Heart left ventricle (tissue), 16 donors: ENCODE results near the gene KCNK15. TPM values are rescaled to one million over a fixed set of nuclear protein-coding genes. Genes with fewer than 3 reads are reported as not detected.

Source experiments
- ATAC-seq, 4 donors: fragments of 200-7000 bp; cut with Tn5 transposase; one replicate each; pipeline ENCODE4 v1.9.1; 2020 to 2022; ENCODE audit warnings: moderate library complexity in 4 of 4, mild to moderate bottlenecking in 3 of 4, moderate number of reproducible peaks in 1 of 4
- DNase-seq, 5 donors: peaks; one replicate each; pipeline ENCODE4 v3.0.0-alpha.2; 2020
- H3K27ac ChIP-seq, 12 donors: fragments of 200-600 bp; sonication (generic) in 4 of 12; one replicate each; pipeline versions ENCODE4 v1.5.0 to v1.8.0; 2016 to 2022; ENCODE audit warnings: mild to moderate bottlenecking in 2 of 12
- H3K27me3 ChIP-seq, 9 donors: fragments of 200-600 bp; sonication (generic) in 2 of 9; one replicate each; pipeline versions ENCODE4 v1.5.1 to v1.8.0; 2016 to 2022; ENCODE audit warnings: mild to moderate bottlenecking in 3 of 9
- H3K36me3 ChIP-seq, 9 donors: fragments of 200-600 bp; sonication (generic) in 2 of 9; one replicate each; pipeline versions ENCODE4 v1.5.0 to v1.8.0; 2018 to 2022; ENCODE audit warnings: mild to moderate bottlenecking in 2 of 9
- H3K4me1 ChIP-seq, 12 donors: fragments of 200-600 bp; sonication (generic) in 4 of 12; one replicate each; pipeline versions ENCODE4 v1.5.0 to v1.8.0; 2016 to 2022; ENCODE audit warnings: mild to moderate bottlenecking in 3 of 12
- H3K4me3 ChIP-seq, 12 donors: fragments of 200-600 bp; sonication (generic) in 4 of 12; one replicate each; pipeline versions ENCODE4 v1.5.0 to v1.8.0; 2017 to 2022; ENCODE audit warnings: mild to moderate bottlenecking in 9 of 12, moderate library complexity in 4 of 12
- H3K9me3 ChIP-seq, 12 donors: fragments of 200-600 bp; sonication (generic) in 4 of 12; one replicate each; pipeline versions ENCODE4 v1.5.0 to v1.8.0; 2016 to 2022; ENCODE audit warnings: mild to moderate bottlenecking in 1 of 12
- CTCF ChIP-seq, 12 donors: fragments of 200-600 bp; sonication (generic) in 4 of 12; IDR thresholded peaks; one replicate each; pipeline versions ENCODE4 v1.5.0 to v1.8.0; 2018 to 2022; ENCODE audit warnings: antibody characterized with exemption in 12 of 12, mild to moderate bottlenecking in 5 of 12
- POLR2A ChIP-seq, 2 donors: fragments of 450-650 bp; IDR thresholded peaks; one replicate each; pipeline ENCODE4 v1.6.1; 2017; ENCODE audit warnings: antibody characterized with exemption in 2 of 2, mild to moderate bottlenecking in 2 of 2, moderate library complexity in 2 of 2
- WGBS, 4 donors: extraction: QIAGEN DNeasy Blood & Tissue Kit in 2 of 4; methylation state at CpG; one replicate each; pipeline versions ENCODE4 v1.1.5 to v1.1.7; 2013 to 2018; 5-methylcytosine and 5-hydroxymethylcytosine counted together
- intact Hi-C, 10 donors: fragments of 100-400 bp; cut with DNase I; formaldehyde crosslinking; loops; one replicate each; pipeline versions ENCODE4 v1.11.1 to v1.14.2; 2022
- polyA plus RNA-seq, 2 donors: library from polyadenylated mRNA; stranded (reverse); fragments of 200-250 nt; gene quantifications; one replicate each; pipeline ENCODE4 v1.2.3, GENCODE V29; 2013
- total RNA-seq, 9 donors: library from RNA; depleted of rRNA in 2 of 9; stranded (reverse); fragments of >200 nt in 2 of 9; fragmentation: NEBNext Ultra II Directional in 3 of 9; extraction: Animal tissue kit (Norgen Biotek cat#: 25700) in 3 of 9; gene quantifications; one replicate each; pipeline versions ENCODE4 v1.1.0 to v1.2.4, GENCODE V29; 2016 to 2023
- donor health status: ischemic (EF 13 %, LVEDD 7.1; RV severe dilation, severe dysfunction).
- donor health status: healthy with polysubstance abuse.
- donor health status: DM: no; HTN: yes; CAD: no.
- donor health status: DM: no; HTN: no; CAD: no.
- donor health status: ischemic (EF 25% LVEDD 6.9; RV normal size, moderate dysfunction).
- donor health status: ischemic (EF 25% LVEDD 5.7; RV mildly dilated, moderate dysfunction).
- donor health status: healthy.
- donor health status: DM: yes; HTN: yes; CAD: no.
- donor health status: ischemic (EF 35%, LVEDD 5.7; RV mildly dilated, moderate dysfunction).
- donor health status: nonischemic (EF 11% LVEDD 7.7; RV severe dilation, severe dysfunction).
- donor health status: DM: yes; HTN: yes; CAD: no.
- donor health status: PGD.
- donor health status: ischemic (EF 29% LVEDD 5.4; RV normal size, mild dysfunction).
- donor health status: nonischemic (EF 23%, LVEDD 6.1; RV moderate dilation, normal function).

The KCNK15 gene
- total and polyA plus RNA-seq, 11 donors: 0.12 to 2.2 (median 0.33) TPM

GRCh38 chr20:44773070-44773829, 27.6 kb downstream of the KCNK15 start:
- intact Hi-C loops: no loop called here
- peaks cover 0 to 23% (median 13%) of the 10 kb centered on the region in 9 donors for H3K27me3 ChIP-seq
- no peak for ATAC-seq
- H3K4me3 ChIP-seq: no peak overlapping the region
- no peaks in the 10 kb centered on the region for H3K9me3 ChIP-seq
- DNase-seq: no peak
- WGBS, 4 donors: 46 to 60% (median 53%) methylated on average over 8 to 10 of the region's 10 CpGs
- no peak overlapping the region for H3K27ac ChIP-seq
- TF ChIP-seq POLR2A (IDR thresholded peaks at IDR 0.05) (no peak), CTCF (IDR thresholded peaks at IDR 0.05) (no peak)
- H3K36me3 ChIP-seq: no peaks in the 10 kb centered on the region
- no peaks in the 10 kb centered on the region for H3K4me1 ChIP-seq

- no peak overlapping the region for H3K4me3 ChIP-seq
- no peaks in the 10 kb centered on the region for H3K4me1 ChIP-seq
- 12 to 16% (median 13%) methylated on average over 7 of the region's 7 CpGs for WGBS, 4 donors
- ATAC-seq: no peak
- no peak overlapping the region for H3K27ac ChIP-seq
- no peak for DNase-seq
- intact Hi-C loops: no loop called here
- TF ChIP-seq CTCF (IDR thresholded peaks at IDR 0.05) (no peak), POLR2A (IDR thresholded peaks at IDR 0.05) (no peak)
- H3K36me3 ChIP-seq: no peaks in the 10 kb centered on the region
- peaks cover 0 to 17% (median 5%) of the 10 kb centered on the region in 9 donors for H3K27me3 ChIP-seq
- H3K9me3 ChIP-seq: no peaks in the 10 kb centered on the region
Measured at GRCh38 chr20:44776980-44777379, 31.3 kb downstream of the KCNK15 start.

- DNase-seq (peak in 2 of 5 donors; percentile 40 to 41), ATAC-seq (peak; percentile 47 to 63 (median 56))
Measured at GRCh38 chr20:44780226-44780625, 34.6 kb downstream of the KCNK15 start.

More at GRCh38 chr20:44780226-44780625, 34.6 kb downstream of the KCNK15 start:
- intact Hi-C loops: no loop called here
- TF ChIP-seq CTCF (IDR thresholded peaks at IDR 0.05): no peak
- no peak for TF ChIP-seq POLR2A (IDR thresholded peaks at IDR 0.05)
- Histone ChIP-seq H3K36me3 (no peaks in the 10 kb centered on the region), H3K9me3 (no peaks in the 10 kb centered on the region), H3K4me3 (no peak overlapping the region), H3K27ac (no peak overlapping the region), H3K27me3 (peaks cover 0 to 5% (median 0%) of the 10 kb centered on the region in 9 donors), H3K4me1 (no peaks in the 10 kb centered on the region)
- 22 to 30% (median 26%) methylated on average over 5 of the region's 5 CpGs for WGBS, 4 donors
